Ovary (tissue), 9 donors: Measurements from ENCODE around the gene HYKK. TPM values are rescaled to one million over a fixed set of nuclear protein-coding genes. Genes with fewer than 3 reads are reported as not detected.

Source experiments
- DNase-seq, 5 donors: peaks; one replicate each; pipeline ENCODE4 v3.0.0-alpha.2; 2019 to 2020
- H3K27ac ChIP-seq, 2 donors: fragments of 200-600 bp; one replicate each; pipeline versions ENCODE4 v1.5.1 to v1.8.0; 2019 to 2022
- H3K27me3 ChIP-seq: fragments of 200-600 bp; one replicate; pipeline ENCODE4 v1.8.0; 2022
- H3K36me3 ChIP-seq: fragments of 200-600 bp; sonication (generic); one replicate; pipeline ENCODE4 v1.5.1; 2019
- H3K4me1 ChIP-seq: one replicate; pipeline ENCODE4 v1.8.1; 2013; ENCODE audit warnings: mild to moderate bottlenecking, moderate library complexity; ENCODE audit not compliant: insufficient read depth
- H3K4me3 ChIP-seq: fragments of 200-600 bp; sonication (generic); one replicate; pipeline ENCODE4 v1.5.1; 2017
- H3K9me3 ChIP-seq, 2 donors: fragments of 200-600 bp in 1 of 2; sonication (generic) in 1 of 2; one replicate each; pipeline versions ENCODE4 v1.5.1 to v1.8.1; 2013 to 2019; ENCODE audit warnings: mild to moderate bottlenecking in 1 of 2, moderate library complexity in 1 of 2
- EP300 ChIP-seq: sonication (generic); formaldehyde crosslinking; IDR thresholded peaks from one replicate; pipeline ENCODE4 v1.6.1; 2017; ENCODE audit warnings: antibody characterized with exemption
- POLR2A ChIP-seq: fragments of 450-650 bp; IDR thresholded peaks from one replicate; pipeline ENCODE4 v1.6.1; 2017; ENCODE audit warnings: antibody characterized with exemption, mild to moderate bottlenecking, moderate library complexity
- WGBS, 3 donors: extraction: QIAGEN DNeasy Blood & Tissue Kit in 1 of 3; methylation state at CpG; one replicate each; pipeline versions ENCODE4 v1.1.5 to v1.1.7; 2013 to 2017; 5-methylcytosine and 5-hydroxymethylcytosine counted together
- intact Hi-C, 4 donors: fragments of 100-400 bp; cut with DNase I; formaldehyde crosslinking; loops; one replicate each; pipeline versions ENCODE4 v1.11.0 to v1.15.1; 2022 to 2023
- polyA plus RNA-seq, 2 donors: library from polyadenylated mRNA; stranded (reverse); fragments of 200-250 nt in 1 of 2; fragments of 350-450 nt in 1 of 2; fragmentation: Illumina TruSeq in 1 of 2; extraction: RNeasy Lipid Tissue Mini Kit (QIAGEN cat#74804) in 1 of 2; gene quantifications; one replicate each; pipeline ENCODE4 v1.2.3, GENCODE V29; 2013 to 2014
- total RNA-seq, 7 donors: library from RNA; depleted of rRNA in 2 of 7; stranded (reverse); fragments of >200 nt in 2 of 7; fragmentation: NEBNext Ultra II Directional in 3 of 7; extraction: Animal tissue kit (Norgen Biotek cat#: 25700) in 3 of 7; gene quantifications; one replicate each; pipeline versions ENCODE4 v1.1.0 to v1.2.4, GENCODE V29; 2016 to 2023
- TF ChIP-seq, protein P1 (sequence below), 3 donors: fragments of 450-650 bp in 2 of 3; fragments of 200-600 bp in 1 of 3; IDR thresholded peaks; one replicate each; pipeline versions ENCODE4 v1.5.1 to v1.8.0; 2016 to 2022; ENCODE audit warnings: antibody characterized with exemption in 3 of 3, mild to moderate bottlenecking in 1 of 3
- donor health status: DM: no; HTN: no; CAD: no; lungs with moderate emphysema.
- donor health status: DM: no; HTN: no; CAD: no.
- donor health status: Bipolar disorder and iron deficiency.
- donor health status: DM: yes; HTN: yes; CAD: no.
- donor health status: DM: no; HTN: no; CAD: no.
- donor health status: DM: yes; HTN: yes; CAD: no.

HYKK gene
- total and polyA plus RNA-seq, 9 donors = 4.0 to 10.8 (median 8.7) TPM

- 77 to 78% (median 77%) methylated on average over 5 of the region's 5 CpGs for WGBS, 3 donors
- H3K4me3 ChIP-seq = no peak overlapping the region
- no peaks in the 10 kb centered on the region for H3K9me3 ChIP-seq
- DNase-seq = no peak
- no peak overlapping the region for H3K27ac ChIP-seq
- no peaks in the 10 kb centered on the region for H3K4me1 ChIP-seq
- no peaks in the 10 kb centered on the region for H3K36me3 ChIP-seq
- H3K27me3 ChIP-seq = no peaks in the 10 kb centered on the region
- TF ChIP-seq POLR2A (no peak), EP300 (no peak)
- TF ChIP-seq, protein P1, sequence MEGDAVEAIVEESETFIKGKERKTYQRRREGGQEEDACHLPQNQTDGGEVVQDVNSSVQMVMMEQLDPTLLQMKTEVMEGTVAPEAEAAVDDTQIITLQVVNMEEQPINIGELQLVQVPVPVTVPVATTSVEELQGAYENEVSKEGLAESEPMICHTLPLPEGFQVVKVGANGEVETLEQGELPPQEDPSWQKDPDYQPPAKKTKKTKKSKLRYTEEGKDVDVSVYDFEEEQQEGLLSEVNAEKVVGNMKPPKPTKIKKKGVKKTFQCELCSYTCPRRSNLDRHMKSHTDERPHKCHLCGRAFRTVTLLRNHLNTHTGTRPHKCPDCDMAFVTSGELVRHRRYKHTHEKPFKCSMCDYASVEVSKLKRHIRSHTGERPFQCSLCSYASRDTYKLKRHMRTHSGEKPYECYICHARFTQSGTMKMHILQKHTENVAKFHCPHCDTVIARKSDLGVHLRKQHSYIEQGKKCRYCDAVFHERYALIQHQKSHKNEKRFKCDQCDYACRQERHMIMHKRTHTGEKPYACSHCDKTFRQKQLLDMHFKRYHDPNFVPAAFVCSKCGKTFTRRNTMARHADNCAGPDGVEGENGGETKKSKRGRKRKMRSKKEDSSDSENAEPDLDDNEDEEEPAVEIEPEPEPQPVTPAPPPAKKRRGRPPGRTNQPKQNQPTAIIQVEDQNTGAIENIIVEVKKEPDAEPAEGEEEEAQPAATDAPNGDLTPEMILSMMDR (IDR thresholded peaks at IDR 0.05) = no peak
- intact Hi-C loops = no loop called here
These were observed 30.1 kb upstream of the HYKK start for GRCh38 chr15:78477295-78477694.

- WGBS, 3 donors = 67 to 72% (median 71%) methylated on average over 3 of the region's 3 CpGs
- no peak for DNase-seq
- no peak for TF ChIP-seq EP300
- no peak for TF ChIP-seq POLR2A
- TF ChIP-seq, protein P1 (IDR thresholded peaks at IDR 0.05) = no peak
- H3K27me3 ChIP-seq = no peaks in the 10 kb centered on the region
- intact Hi-C loops = loop anchor here in 1 of 4 donors (5.0 kb wide), 1 partner anchor 367 kb away; no protein-coding TSS in a partner anchor
- no peaks in the 10 kb centered on the region for H3K4me1 ChIP-seq
- H3K36me3 ChIP-seq = no peaks in the 10 kb centered on the region
- H3K4me3 ChIP-seq = no peak overlapping the region
- H3K9me3 ChIP-seq = no peaks in the 10 kb centered on the region
- H3K27ac ChIP-seq = no peak overlapping the region
These were observed 27.7 kb upstream of the HYKK start for GRCh38 chr15:78479650-78480049.

DNA sequence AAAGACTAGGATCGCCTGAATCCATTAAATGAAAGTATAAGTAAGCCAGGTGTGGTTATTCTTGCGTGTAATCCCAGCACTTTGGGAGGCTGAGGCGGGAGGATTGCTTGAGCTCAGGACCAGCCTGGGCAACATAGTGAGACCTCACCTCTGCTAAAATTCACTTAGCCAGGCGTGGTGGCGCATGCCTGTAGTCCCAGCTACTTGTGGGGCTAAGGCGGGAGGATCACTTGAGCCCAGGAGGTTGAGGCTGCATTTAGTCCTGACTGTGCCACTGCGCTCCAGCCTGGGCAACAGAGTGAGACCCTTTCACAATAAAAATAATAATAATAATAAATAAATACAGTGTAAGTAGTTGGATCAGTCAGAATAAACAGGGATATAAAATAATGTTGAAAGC lies 25.5 kb upstream of the HYKK start:
- H3K27me3 ChIP-seq = no peaks in the 10 kb centered on the region
- no peak overlapping the region for H3K4me3 ChIP-seq
- H3K4me1 ChIP-seq = no peaks in the 10 kb centered on the region
- no peaks in the 10 kb centered on the region for H3K9me3 ChIP-seq
- no peak for TF ChIP-seq EP300
- H3K27ac ChIP-seq = no peak overlapping the region
- intact Hi-C loops = loop anchor here in 1 of 4 donors (5.0 kb wide), 1 partner anchor 370 kb away; no protein-coding TSS in a partner anchor
- no peak for DNase-seq
- no peaks in the 10 kb centered on the region for H3K36me3 ChIP-seq
- 87 to 92% (median 88%) methylated on average over 7 of the region's 7 CpGs for WGBS, 3 donors

DNA sequence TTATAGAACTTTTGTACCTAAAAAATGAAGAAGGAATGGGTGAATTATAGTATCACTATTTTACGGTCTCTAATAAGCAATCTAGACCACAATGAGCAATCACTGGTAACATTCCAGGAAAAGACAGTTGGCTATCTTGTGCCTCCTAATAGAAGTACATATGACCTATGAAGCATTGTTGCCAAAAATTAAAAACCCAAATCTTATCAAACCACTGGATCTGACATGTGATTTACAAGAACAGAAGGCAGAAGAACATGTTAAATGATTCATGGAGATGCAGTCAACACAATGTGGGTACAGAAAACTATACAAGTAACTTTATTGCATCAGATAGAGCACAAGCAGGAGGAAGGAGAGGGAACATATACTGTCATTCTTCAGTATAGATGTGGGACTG lies 14.5 kb upstream of the HYKK start:
- H3K4me3 ChIP-seq = no peak overlapping the region
- H3K27ac ChIP-seq = no peak overlapping the region
- no peaks in the 10 kb centered on the region for H3K27me3 ChIP-seq
- no peaks in the 10 kb centered on the region for H3K4me1 ChIP-seq
- H3K9me3 ChIP-seq = no peaks in the 10 kb centered on the region
- intact Hi-C loops = no loop called here
- H3K36me3 ChIP-seq = no peaks in the 10 kb centered on the region
- DNase-seq = no peak
- 81 to 93% (median 85%) methylated on average over 1 of the region's 1 CpG for WGBS, 3 donors
- TF ChIP-seq POLR2A (no peak), EP300 (no peak)
- TF ChIP-seq, protein P1 (IDR thresholded peaks at IDR 0.05) = no peak

DNA sequence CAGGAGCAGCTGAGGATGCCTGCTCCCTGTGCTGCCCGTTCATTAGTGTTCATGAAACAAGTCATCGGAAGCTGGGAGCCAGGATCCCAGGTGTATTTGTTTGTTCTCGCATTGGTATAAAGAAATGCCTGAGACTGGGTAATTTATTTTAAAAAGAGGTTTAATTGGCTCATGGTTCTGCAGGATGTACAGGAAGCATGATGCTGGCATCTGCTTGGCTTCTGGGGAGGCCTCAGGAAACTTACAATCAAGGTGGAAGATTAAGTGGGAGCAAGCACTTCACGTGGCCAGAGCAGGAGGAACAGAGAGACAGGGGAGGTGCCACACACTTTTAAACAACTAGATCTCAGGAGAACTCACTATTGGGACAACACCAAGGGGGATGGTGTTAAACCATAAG lies 5.5 kb upstream of the HYKK start:
- Histone ChIP-seq H3K4me3 (no peak overlapping the region), H3K27ac (no peak overlapping the region), H3K36me3 (no peaks in the 10 kb centered on the region), H3K9me3 (no peaks in the 10 kb centered on the region), H3K27me3 (no peaks in the 10 kb centered on the region), H3K4me1 (no peaks in the 10 kb centered on the region)
- TF ChIP-seq POLR2A (no peak), EP300 (no peak)
- TF ChIP-seq, protein P1 (IDR thresholded peaks at IDR 0.05) = no peak
- intact Hi-C loops = no loop called here
- WGBS, 3 donors = 69 to 94% (median 82%) methylated on average over 4 of the region's 4 CpGs
- no peak for DNase-seq
